Liver (tissue), 3 donors: ENCODE data around the gene SLC25A34.

Source experiments
- GABPA ChIP-seq, 2 donors: IDR thresholded peaks in 1 of 2; conservative IDR thresholded peaks in 1 of 2; 2 replicates each; pipeline ENCODE4 v1.6.1; 2016; ENCODE audit warnings: antibody characterized with exemption in 2 of 2, mild to moderate bottlenecking in 1 of 2, moderate library complexity in 1 of 2
- HNF4G ChIP-seq: IDR thresholded peaks from 2 replicates; pipeline ENCODE4 v1.6.1; 2016; ENCODE audit warnings: antibody characterized with exemption
- JUND ChIP-seq, 2 donors: IDR thresholded peaks; 2 replicates each; pipeline ENCODE4 v1.6.1; 2016; ENCODE audit warnings: antibody characterized with exemption in 2 of 2
- SP1 ChIP-seq: IDR thresholded peaks from 2 replicates; pipeline ENCODE4 v1.6.1; 2018; ENCODE audit warnings: antibody characterized with exemption, mild to moderate bottlenecking
- TAF1 ChIP-seq: conservative IDR thresholded peaks from 2 replicates; pipeline ENCODE4 v1.6.1; 2016; ENCODE audit warnings: antibody characterized with exemption, mild to moderate bottlenecking
- TF ChIP-seq, protein P1 (sequence below): fragments of 150-350 bp; IDR thresholded peaks from 2 replicates; pipeline ENCODE4 v1.5.1; 2017; ENCODE audit warnings: improper control_type of control experiment, low read depth, low read length; ENCODE audit not compliant: missing input control
- TF ChIP-seq, protein P2 (sequence below): IDR thresholded peaks from 2 replicates; pipeline ENCODE4 v1.6.1; 2016; ENCODE audit warnings: antibody characterized with exemption, mild to moderate bottlenecking
- donor health status: healthy.
- donor health status: healthy.

DNA sequence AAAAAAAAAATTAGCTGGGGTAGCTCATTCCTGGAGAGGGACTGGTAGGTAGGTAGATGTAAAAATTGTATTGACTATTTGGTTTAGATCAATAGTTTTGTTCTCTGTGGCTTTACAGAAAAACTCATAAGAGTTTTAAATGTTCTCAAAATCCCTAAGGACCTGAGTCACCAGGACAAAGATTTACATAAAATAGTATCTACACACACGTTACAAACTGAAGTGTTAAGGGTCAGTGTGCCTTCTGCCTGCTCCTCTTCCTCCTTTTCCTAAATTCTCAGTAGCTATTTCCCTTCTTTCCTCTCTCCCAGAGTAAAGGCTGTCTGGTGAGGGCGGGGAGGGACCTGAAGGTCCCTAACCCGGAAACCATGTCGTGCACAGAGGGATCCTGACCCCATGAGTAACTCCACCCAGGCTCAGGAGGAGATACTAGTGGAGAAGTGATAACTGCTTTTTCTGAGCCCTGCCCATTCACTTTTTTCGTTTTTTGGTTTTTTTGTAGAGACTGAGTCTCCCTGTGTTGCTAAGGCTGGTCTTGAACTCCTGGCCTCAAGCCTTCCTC lies 43.9 kb upstream of the SLC25A34 start:
- TF ChIP-seq, protein P1, sequence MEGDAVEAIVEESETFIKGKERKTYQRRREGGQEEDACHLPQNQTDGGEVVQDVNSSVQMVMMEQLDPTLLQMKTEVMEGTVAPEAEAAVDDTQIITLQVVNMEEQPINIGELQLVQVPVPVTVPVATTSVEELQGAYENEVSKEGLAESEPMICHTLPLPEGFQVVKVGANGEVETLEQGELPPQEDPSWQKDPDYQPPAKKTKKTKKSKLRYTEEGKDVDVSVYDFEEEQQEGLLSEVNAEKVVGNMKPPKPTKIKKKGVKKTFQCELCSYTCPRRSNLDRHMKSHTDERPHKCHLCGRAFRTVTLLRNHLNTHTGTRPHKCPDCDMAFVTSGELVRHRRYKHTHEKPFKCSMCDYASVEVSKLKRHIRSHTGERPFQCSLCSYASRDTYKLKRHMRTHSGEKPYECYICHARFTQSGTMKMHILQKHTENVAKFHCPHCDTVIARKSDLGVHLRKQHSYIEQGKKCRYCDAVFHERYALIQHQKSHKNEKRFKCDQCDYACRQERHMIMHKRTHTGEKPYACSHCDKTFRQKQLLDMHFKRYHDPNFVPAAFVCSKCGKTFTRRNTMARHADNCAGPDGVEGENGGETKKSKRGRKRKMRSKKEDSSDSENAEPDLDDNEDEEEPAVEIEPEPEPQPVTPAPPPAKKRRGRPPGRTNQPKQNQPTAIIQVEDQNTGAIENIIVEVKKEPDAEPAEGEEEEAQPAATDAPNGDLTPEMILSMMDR, result no peak
- TF ChIP-seq HNF4G, result no peak
- TF ChIP-seq, protein P2, sequence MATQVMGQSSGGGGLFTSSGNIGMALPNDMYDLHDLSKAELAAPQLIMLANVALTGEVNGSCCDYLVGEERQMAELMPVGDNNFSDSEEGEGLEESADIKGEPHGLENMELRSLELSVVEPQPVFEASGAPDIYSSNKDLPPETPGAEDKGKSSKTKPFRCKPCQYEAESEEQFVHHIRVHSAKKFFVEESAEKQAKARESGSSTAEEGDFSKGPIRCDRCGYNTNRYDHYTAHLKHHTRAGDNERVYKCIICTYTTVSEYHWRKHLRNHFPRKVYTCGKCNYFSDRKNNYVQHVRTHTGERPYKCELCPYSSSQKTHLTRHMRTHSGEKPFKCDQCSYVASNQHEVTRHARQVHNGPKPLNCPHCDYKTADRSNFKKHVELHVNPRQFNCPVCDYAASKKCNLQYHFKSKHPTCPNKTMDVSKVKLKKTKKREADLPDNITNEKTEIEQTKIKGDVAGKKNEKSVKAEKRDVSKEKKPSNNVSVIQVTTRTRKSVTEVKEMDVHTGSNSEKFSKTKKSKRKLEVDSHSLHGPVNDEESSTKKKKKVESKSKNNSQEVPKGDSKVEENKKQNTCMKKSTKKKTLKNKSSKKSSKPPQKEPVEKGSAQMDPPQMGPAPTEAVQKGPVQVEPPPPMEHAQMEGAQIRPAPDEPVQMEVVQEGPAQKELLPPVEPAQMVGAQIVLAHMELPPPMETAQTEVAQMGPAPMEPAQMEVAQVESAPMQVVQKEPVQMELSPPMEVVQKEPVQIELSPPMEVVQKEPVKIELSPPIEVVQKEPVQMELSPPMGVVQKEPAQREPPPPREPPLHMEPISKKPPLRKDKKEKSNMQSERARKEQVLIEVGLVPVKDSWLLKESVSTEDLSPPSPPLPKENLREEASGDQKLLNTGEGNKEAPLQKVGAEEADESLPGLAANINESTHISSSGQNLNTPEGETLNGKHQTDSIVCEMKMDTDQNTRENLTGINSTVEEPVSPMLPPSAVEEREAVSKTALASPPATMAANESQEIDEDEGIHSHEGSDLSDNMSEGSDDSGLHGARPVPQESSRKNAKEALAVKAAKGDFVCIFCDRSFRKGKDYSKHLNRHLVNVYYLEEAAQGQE, result no peak
- no peak for TF ChIP-seq TAF1
- peak; percentile 33 for TF ChIP-seq SP1
- TF ChIP-seq JUND (IDR thresholded peaks at IDR 0.05), result no peak
- TF ChIP-seq GABPA (IDR thresholded peaks at IDR 0.05 in 1 of 2, conservative IDR thresholded peaks at IDR 0.05 in 1 of 2), result no peak
